DOHH2 (cell line): ENCODE measurements around the gene LGALS12.

ENCODE experiments used
- H3F3A ChIP-seq: fragments of 200-600 bp; sonication (generic), shearing (Covaris generic); 2 replicates; pipeline ENCODE4 v1.6.0; 2016; ENCODE audit warnings: antibody characterized with exemption, mild to moderate bottlenecking; ENCODE audit not compliant: control insufficient read depth, insufficient read depth
- H3K27ac ChIP-seq: fragments of 200-600 bp; sonication (generic); 2 replicates; pipeline ENCODE4 v1.5.1; 2014; ENCODE audit warnings: low read depth, mild to moderate bottlenecking, low read length, moderate library complexity
- H3K27me3 ChIP-seq: fragments of 200-600 bp; sonication (generic); 2 replicates; pipeline ENCODE4 v1.6.1; 2014; ENCODE audit warnings: mild to moderate bottlenecking, low read length, mixed read lengths; ENCODE audit not compliant: control insufficient read depth
- H3K36me3 ChIP-seq: fragments of 200-600 bp; sonication (generic); 2 replicates; pipeline ENCODE4 v1.6.1; 2014; ENCODE audit warnings: mild to moderate bottlenecking, low read length, moderate library complexity, mixed read lengths; ENCODE audit not compliant: control insufficient read depth
- H3K4me1 ChIP-seq: fragments of 200-600 bp; sonication (generic); 2 replicates; pipeline ENCODE4 v1.6.1; 2014; ENCODE audit warnings: mild to moderate bottlenecking, low read length, mixed read lengths; ENCODE audit not compliant: control insufficient read depth
- H3K4me2 ChIP-seq: fragments of 200-600 bp; sonication (generic); 2 replicates; pipeline ENCODE4 v1.6.0; 2014; ENCODE audit warnings: mild to moderate bottlenecking, low read length, moderate library complexity
- H3K4me3 ChIP-seq: fragments of 200-600 bp; sonication (generic); 2 replicates; pipeline ENCODE4 v1.5.1; 2014; ENCODE audit warnings: mild to moderate bottlenecking, low read length, mixed read lengths
- H3K79me2 ChIP-seq: fragments of 200-600 bp; sonication (generic); 2 replicates; pipeline ENCODE4 v1.6.1; 2014; ENCODE audit warnings: mild to moderate bottlenecking, low read length, mixed read lengths; ENCODE audit not compliant: control insufficient read depth
- H3K9me2 ChIP-seq: fragments of 200-600 bp; sonication (generic); replicated peaks from 2 replicates; pipeline ENCODE4 v1.6.1; 2014; ENCODE audit warnings: mild to moderate bottlenecking, low read length, mixed read lengths; ENCODE audit not compliant: control insufficient read depth
- H3K9me3 ChIP-seq: fragments of 200-600 bp; sonication (generic); 2 replicates; pipeline ENCODE4 v1.6.1; 2014; ENCODE audit warnings: antibody characterized with exemption, low read length, mixed read lengths; ENCODE audit not compliant: control insufficient read depth, insufficient read depth
- H4K20me1 ChIP-seq: fragments of 200-600 bp; sonication (generic); 2 replicates; pipeline ENCODE4 v1.6.0; 2014; ENCODE audit warnings: low read depth, mild to moderate bottlenecking, antibody characterized with exemption, low read length, moderate library complexity; ENCODE audit not compliant: control insufficient read depth, insufficient read depth
- EZH2phosphoT487 ChIP-seq: fragments of 200-600 bp; sonication (generic); IDR thresholded peaks from 2 replicates; pipeline ENCODE4 v1.6.1; 2017; ENCODE audit warnings: borderline replicate concordance, mild to moderate bottlenecking, antibody characterized with exemption, low read length, moderate library complexity, mixed read lengths
- TF ChIP-seq, protein P1 (sequence below): fragments of 200-600 bp; sonication (generic); IDR thresholded peaks from one replicate; pipeline ENCODE4 v1.5.1; 2014; ENCODE audit warnings: antibody characterized with exemption, mild to moderate bottlenecking, low read depth, low read length; ENCODE audit not compliant: poor library complexity, severe bottlenecking

LGALS12 gene

DNA sequence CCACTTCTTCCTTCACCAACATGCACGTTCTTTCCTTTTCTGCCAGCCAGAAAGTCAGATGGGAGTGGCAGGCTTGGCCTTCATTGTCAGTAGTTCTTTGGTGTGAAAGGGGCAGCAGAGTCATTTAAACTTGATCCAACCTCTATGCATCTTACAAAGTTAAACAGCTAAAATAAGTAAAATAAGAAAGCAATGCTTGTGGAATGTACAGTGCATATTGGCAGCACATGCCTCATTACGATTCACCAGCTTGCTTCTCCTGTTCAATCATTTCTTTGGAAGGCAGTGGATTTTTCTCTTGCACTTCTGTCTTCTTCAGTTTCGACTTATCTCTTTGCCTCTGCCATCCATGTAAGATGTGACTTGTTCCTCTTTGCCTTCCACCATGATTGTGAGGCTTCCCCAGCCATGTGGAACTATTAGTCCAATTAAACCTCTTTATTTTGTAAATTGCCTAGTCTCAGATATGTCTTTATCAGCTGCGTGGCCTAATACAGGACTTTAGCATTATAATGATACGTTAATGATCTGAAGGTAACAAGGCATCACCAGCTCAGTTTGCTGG lies 14.8 kb downstream of the LGALS12 start:
- TF ChIP-seq EZH2phosphoT487, result no peak
- TF ChIP-seq, protein P1, sequence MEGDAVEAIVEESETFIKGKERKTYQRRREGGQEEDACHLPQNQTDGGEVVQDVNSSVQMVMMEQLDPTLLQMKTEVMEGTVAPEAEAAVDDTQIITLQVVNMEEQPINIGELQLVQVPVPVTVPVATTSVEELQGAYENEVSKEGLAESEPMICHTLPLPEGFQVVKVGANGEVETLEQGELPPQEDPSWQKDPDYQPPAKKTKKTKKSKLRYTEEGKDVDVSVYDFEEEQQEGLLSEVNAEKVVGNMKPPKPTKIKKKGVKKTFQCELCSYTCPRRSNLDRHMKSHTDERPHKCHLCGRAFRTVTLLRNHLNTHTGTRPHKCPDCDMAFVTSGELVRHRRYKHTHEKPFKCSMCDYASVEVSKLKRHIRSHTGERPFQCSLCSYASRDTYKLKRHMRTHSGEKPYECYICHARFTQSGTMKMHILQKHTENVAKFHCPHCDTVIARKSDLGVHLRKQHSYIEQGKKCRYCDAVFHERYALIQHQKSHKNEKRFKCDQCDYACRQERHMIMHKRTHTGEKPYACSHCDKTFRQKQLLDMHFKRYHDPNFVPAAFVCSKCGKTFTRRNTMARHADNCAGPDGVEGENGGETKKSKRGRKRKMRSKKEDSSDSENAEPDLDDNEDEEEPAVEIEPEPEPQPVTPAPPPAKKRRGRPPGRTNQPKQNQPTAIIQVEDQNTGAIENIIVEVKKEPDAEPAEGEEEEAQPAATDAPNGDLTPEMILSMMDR, result no peak
- peaks cover 3% of the 10 kb centered on the region; the same call in 1 of the 2 replicates for H3K9me3 ChIP-seq
- H3K27ac ChIP-seq, result no peak overlapping the region
- H3K27me3 ChIP-seq, result no peaks in the 10 kb centered on the region
- H4K20me1 ChIP-seq, result no peaks in the 10 kb centered on the region
- H3F3A ChIP-seq, result no peaks in the 10 kb centered on the region
- no peaks in the 10 kb centered on the region for H3K4me1 ChIP-seq
- no peak overlapping the region for H3K4me2 ChIP-seq
- no peak overlapping the region for H3K4me3 ChIP-seq
- H3K36me3 ChIP-seq, result no peaks in the 10 kb centered on the region
- H3K79me2 ChIP-seq, result no peaks in the 10 kb centered on the region
- no peaks in the 10 kb centered on the region for H3K9me2 ChIP-seq

DNA sequence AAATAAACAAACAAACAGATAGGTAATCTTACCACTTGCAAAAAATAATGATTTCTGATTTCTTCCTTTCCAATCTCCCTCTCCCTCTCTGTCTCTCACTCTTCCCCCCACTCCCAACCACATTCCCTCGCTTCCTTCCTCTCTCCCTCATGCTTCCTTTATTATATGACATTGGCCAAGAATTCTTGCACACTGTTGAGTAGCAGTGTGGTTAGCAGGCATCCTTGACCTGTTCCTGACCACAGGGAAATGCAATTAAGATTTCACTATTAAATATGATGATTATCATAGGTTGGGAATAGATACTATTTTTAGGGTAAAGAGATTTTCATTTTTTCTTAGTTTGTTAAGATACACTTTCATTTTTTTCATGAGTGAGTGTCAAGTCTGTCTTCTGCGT lies 16.0 kb downstream of the LGALS12 start:
- Histone ChIP-seq H3K36me3 (no peaks in the 10 kb centered on the region), H3K27me3 (no peaks in the 10 kb centered on the region), H3K4me1 (no peaks in the 10 kb centered on the region)

DNA sequence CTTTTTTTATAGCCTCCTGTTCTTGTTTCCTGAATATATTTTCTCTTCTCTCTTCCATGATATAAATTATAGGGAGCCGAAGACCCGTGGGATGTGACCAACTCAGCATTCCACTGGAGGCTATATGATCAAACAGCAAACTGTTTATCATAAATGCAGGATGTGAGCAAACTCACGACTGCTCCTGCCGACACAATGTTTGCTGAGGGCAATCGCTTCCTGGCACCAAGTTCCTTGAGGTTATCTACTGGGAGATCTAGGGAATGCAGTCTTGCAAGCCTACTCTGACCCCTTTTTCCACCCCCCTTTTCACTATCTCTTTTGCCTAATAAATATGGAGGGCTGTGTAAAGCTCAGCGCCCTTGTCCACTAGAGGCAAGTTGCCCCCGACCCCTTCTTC lies 17.3 kb downstream of the LGALS12 start:
- Histone ChIP-seq H3K27me3 (no peaks in the 10 kb centered on the region), H3K36me3 (no peaks in the 10 kb centered on the region), H3K4me2 (no peak overlapping the region), H3K9me2 (no peaks in the 10 kb centered on the region), H4K20me1 (no peaks in the 10 kb centered on the region), H3K4me3 (no peak overlapping the region), H3K27ac (no peak overlapping the region), H3K4me1 (no peaks in the 10 kb centered on the region), H3F3A (no peaks in the 10 kb centered on the region), H3K79me2 (no peaks in the 10 kb centered on the region), H3K9me3 (peaks cover 3% of the 10 kb centered on the region; the same call in 1 of the 2 replicates)
- TF ChIP-seq, protein P1, result no peak
- no peak for TF ChIP-seq EZH2phosphoT487

More for the DNA sequence above, 16.0 kb downstream of the LGALS12 start:
- no peak overlapping the region for H3K27ac ChIP-seq
- no peaks in the 10 kb centered on the region for H3F3A ChIP-seq
- H3K4me3 ChIP-seq, result no peak overlapping the region
- TF ChIP-seq EZH2phosphoT487, result no peak
- TF ChIP-seq, protein P1, result no peak
- peaks cover 3% of the 10 kb centered on the region; the same call in 1 of the 2 replicates for H3K9me3 ChIP-seq
- no peaks in the 10 kb centered on the region for H3K79me2 ChIP-seq
- H4K20me1 ChIP-seq, result no peaks in the 10 kb centered on the region
- no peaks in the 10 kb centered on the region for H3K9me2 ChIP-seq
- no peak overlapping the region for H3K4me2 ChIP-seq
